Measurements from ENCODE around the gene TCF4.

Gene TCF4

DNA sequence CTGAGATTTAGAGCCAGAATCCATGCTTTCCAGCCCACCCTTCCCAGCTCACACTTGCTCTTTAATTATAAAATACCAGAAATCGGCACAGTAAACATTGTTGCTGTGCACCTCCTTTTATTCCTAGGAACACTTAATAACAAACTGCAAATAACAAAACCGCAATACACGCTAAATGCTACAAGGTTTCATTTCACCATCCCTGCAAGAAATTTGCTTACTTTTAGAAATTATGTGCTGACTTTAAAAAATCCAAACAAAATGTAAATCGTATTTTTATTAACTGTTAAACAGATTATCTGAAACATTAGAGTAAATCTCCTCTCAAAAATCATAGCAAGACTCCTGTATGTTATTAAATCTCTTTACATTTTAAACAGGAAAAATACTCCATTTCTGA lies 79.3 kb downstream of the TCF4 start:
- in situ Hi-C loops (cut with HindIII; ENCODE audit: low sequenced_read_pairs), result no loop called here

DNA sequence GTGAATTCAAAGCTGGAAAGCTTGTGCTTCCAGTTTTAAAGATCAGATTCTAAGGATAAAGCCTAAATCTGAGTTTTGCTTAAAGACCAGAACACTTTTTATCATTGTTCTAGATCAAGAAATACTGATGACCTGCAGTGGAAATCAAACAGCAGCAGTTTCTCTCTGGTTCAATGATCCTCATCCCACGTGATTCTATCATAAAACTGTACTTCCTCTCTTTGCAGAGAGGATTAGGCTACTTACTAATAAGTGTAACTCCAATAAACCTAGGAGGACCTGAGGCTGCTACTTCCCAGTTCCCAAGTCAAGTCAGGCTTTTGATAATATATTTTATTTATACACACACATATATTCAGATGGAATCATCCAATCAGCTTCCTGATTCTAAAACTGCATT lies 81.9 kb downstream of the TCF4 start:
- in situ Hi-C loops (cut with HindIII; ENCODE audit: low sequenced_read_pairs), result no loop called here

DNA sequence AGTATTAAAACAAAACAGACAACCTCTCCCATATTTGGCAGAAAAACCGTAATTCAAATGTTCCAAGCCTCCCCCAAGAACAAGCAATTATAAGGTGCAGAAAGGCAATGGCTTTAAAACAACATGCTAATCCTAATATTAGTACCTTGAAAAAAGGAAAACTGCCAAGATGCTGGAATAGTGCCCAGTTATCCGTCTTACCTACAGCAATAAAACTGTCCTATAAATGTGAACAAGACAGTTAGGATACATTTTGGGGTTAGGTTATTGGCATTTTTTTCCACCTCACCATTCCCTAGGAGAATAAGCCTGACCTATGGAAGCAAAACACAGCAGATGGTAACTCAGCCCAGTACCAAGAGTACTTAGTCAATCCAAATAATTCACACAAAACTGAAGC lies 83.2 kb downstream of the TCF4 start:
- in situ Hi-C loops (cut with HindIII; ENCODE audit: low sequenced_read_pairs), result no loop called here

GRCh38 chr18:55503167-55503820 lies 84.7 kb downstream of the TCF4 start:
- in situ Hi-C loops (cut with HindIII; ENCODE audit: low sequenced_read_pairs), result no loop called here

- in situ Hi-C loops (cut with HindIII; ENCODE audit: low sequenced_read_pairs), result no loop called here
Observed at GRCh38 chr18:55501982-55502710, 85.8 kb downstream of the TCF4 start.

- in situ Hi-C loops (cut with HindIII; ENCODE audit: low sequenced_read_pairs), result no loop called here
Observed at GRCh38 chr18:55501579-55501978, 86.4 kb downstream of the TCF4 start.

- in situ Hi-C loops (cut with HindIII; ENCODE audit: low sequenced_read_pairs), result no loop called here
Observed at GRCh38 chr18:55500316-55501086, 87.5 kb downstream of the TCF4 start.

DNA sequence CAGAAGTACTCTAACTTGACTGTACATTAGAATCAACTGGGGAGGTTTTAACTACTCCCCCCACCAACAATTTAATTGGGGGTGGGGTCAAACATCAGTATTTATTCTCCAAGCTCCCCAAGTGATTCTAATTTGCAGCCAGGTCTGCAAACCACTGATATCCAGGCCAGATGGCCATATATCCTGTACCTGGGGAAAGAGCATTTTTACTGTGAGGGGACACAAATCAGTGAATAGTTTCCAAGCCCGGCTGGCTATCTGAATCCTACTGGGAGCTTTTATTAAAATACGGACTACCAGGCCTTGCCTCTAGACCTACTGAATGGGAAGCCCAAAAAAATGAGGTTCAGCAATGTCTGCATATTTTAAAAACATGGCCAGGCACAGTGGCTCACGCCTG lies 88.5 kb downstream of the TCF4 start:
- in situ Hi-C loops (cut with HindIII; ENCODE audit: low sequenced_read_pairs), result no loop called here

DNA sequence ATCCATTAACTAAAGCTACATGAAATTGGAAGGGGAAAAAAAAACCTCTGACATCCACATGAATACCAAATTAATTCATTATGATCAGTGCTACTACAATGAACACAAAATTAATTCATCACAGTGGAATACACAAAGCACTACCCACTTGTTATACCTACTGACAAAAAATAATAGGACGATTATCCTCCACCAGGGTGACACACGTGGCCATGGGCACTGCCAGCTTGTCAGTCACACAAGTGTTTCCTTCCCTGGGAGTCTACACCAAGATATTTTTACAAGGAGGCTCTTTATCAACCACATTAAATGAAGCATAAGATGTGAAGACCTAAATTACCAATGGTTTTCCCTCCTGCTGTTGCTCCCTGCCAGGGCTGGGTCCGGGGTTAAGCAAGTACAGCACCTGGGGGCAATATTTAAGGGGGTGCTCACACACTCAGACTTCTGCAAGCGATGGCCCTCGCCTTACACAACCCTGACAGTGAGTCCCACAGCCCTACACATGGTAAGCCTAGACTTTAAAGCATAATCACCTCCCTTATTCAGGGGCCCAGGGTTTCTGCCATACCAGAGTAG lies 90.1 kb downstream of the TCF4 start:
- in situ Hi-C loops (cut with HindIII; ENCODE audit: low sequenced_read_pairs), result no loop called here

GRCh38 chr18:55494899-55495298 lies 93.1 kb downstream of the TCF4 start:
- in situ Hi-C loops (cut with HindIII; ENCODE audit: low sequenced_read_pairs), result no loop called here

DNA sequence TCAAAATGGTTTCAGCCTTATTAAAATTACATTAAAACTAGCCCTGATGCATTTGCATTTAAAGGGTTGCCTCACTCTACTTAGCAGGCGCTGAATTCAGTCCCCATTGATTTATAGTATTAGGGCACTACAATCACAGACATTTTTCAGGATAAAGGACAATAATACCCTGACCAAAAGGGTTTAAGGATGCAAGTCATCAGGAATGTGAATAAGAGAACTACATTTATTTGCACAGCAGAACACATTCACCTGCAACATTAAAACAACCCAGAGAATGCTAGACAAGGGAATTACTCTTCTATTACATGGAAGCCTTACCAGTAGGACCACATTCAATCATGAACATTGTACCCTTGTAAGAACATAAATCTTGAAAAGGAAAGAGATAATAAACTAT lies 93.6 kb downstream of the TCF4 start:
- in situ Hi-C loops (cut with HindIII; ENCODE audit: low sequenced_read_pairs), result no loop called here

DNA sequence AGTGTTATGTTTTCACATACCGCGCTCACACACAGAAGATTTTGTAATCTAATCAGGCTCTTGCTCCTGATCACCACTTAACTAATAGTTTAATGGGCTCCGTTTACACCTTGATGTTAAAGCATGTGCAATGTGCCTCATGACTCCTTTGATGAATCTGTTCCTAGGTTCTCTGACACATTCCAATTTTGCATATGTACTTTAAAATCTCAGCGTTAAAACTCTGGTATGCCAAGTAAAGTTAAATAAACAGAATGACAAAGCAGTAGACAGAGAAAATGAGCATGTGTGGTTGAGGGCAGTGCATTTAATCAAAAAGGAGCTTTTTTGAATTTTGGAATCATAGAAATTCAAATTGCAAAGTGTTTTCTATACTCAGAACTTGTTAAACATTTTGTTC lies 96.4 kb downstream of the TCF4 start:
- in situ Hi-C loops (cut with HindIII; ENCODE audit: low sequenced_read_pairs), result no loop called here

- in situ Hi-C loops (cut with HindIII; ENCODE audit: low sequenced_read_pairs), result no loop called here
Observed at GRCh38 chr18:55489034-55489986, 98.7 kb downstream of the TCF4 start.

DNA sequence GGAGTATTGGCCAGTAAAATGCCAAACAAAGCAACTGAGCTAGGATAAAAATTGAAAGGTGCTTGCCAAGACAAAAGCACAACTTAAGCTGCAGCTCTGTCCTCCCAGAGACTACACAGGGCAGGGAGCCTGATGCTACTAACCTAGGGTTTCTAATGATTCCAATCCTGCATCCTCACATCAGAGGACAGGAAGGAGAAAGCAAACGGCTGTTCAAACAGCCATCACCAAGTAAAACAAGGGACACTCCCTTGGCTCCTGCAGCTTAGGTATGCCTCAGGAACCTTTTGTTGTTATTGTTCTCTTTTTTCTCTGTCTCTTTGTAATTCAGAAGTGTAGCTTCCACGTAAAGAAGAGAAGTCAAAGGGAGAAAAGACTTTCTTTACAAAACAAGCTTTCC lies 99.5 kb downstream of the TCF4 start:
- in situ Hi-C loops (cut with HindIII; ENCODE audit: low sequenced_read_pairs), result no loop called here

DNA sequence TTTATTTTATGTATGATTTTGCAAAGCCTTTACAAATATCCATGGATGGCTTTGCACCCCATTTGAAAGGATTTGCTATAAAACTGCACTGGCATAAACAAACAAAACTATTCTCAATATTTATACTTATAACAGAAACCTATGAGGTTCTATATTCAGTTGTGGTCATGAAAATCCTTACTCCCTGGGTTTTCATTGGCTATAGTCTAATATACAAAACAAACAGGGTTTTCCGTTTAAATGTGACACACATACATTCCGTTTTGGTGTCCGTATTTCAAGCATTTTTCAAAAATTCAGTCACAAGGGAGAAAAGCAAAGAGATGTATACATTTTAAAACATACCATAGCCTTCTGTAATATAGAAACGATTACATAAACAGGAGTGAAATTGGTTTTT lies 100.0 kb downstream of the TCF4 start:
- in situ Hi-C loops (cut with HindIII; ENCODE audit: low sequenced_read_pairs), result no loop called here

- in situ Hi-C loops (cut with HindIII; ENCODE audit: low sequenced_read_pairs), result no loop called here
Observed at GRCh38 chr18:55486936-55487335, 101.1 kb downstream of the TCF4 start.

DNA sequence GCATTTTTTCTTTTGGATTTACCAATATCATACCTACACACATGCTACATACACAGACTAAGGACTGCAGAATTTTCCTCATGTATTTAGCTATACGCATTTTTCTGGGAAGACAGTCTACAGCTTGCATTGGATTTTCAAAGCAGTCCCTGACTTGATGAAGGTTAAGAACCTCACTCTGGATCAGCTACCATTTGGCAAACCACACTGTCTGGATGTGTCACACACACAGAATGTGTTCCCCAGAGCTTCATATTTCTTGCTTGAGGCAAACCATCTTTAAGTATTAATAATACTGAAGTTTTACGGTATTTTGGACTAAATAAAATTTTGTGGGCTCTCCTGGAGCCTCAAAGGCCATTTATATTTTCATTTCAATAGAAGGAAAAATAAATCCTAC lies 102.3 kb downstream of the TCF4 start:
- in situ Hi-C loops (cut with HindIII; ENCODE audit: low sequenced_read_pairs), result no loop called here

- in situ Hi-C loops (cut with HindIII; ENCODE audit: low sequenced_read_pairs), result no loop called here
Observed at GRCh38 chr18:55484773-55485172, 103.2 kb downstream of the TCF4 start.

DNA sequence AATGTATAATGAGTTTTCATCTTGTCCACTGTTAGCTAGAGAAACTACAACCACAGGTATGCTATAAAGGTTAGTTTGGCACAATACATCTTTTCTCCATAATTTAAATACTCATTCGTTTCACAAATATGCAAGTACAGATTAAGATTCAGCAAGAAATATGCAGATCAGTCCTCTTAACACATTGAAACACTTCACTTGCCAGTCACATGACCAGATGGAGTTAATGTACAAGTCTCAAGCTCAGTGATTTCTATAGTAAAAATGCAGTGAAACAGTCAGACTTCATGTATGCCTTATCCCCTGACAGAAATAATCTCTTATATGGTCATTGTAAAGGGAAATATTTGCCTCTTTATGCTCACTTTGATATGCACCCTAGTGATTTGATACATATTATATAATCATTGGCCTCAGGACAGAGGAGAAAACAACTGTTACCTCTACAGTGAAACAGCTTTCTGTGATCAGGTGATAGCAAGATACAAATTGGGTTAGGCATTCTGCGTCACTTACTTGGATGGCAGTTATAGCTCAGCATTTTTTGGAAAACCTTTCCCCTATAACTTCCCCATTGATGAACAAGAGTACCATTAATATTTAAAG lies 104.6 kb downstream of the TCF4 start:
- in situ Hi-C loops (cut with HindIII; ENCODE audit: low sequenced_read_pairs), result no loop called here
